ENCODE data around the gene PRR35.
A peak's percentile ranks its signal among the peaks of the same experiment; 100 is the strongest.
"Not testable (repeated sequence)": the region's sequence is repeated elsewhere in the genome, so short reads cannot be mapped to it uniquely, and the experiment has no call there.

Gene PRR35

DNA sequence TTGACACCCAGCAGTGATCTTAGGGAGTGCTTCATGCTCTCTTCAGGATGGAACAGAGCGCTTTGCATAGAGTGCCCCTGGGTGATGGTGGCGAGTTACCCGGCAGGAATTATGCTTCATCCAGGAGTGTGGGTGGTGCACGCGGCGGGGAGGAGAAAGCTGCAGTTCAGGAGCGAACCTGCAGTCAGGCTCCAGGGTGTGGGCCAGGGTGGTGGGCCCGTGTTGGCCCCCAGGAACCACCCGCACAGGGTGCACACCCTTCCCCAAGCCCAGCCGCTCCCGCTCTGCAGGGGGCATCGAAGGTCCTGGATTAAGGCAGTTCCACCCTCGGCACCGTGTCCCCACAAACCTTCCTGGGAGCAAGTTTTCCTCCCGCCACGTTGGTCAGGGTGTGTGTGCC, 33.6 kb downstream of the PRR35 start:
- DNase-seq (ENCODE audit: low read depth), result no peak

GRCh38 chr16:595094-595528, 34.9 kb downstream of the PRR35 start:
- no peak for DNase-seq (ENCODE audit: low read depth)

DNA sequence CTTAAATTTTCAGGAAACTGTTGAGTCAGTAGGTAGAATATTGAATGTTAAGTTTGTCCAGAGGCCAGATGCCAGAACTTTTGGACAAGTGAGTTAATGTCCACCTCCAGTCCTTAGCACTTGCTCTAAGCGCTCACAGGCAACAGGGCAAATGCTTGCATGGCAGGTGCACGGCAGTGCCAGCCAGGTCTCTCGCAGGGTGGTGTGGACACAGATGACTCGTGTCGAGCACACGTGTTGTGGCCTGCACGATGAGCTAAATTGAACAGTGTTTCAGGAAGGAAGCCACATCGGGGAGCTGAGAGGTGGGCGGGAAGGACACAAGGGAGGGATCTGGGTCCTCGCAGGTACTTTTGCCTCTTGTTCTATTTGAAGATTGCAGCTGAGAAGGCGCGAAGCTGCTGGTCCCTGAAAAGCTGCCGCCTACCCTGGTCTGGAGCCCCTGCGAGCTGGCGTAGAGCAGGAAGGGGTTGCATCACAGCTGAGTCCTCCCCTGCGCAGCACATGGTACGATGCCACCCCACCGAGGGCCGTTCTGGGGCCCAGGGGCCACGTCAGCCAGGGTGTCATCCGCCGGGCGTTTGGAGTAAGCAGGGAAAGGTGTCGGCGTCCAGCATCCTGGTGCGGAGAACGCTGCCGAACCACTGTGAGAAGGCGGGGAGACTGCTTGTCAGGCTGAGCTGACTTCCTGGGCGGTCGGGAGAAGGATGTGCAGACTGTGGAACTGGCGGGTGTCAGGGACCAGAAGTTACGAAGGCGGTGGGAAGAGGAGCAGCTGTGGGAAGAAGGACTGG, 35.9 kb downstream of the PRR35 start:
- DNase-seq (ENCODE audit: low read depth), result no peak

GRCh38 chr16:596736-597060, 36.5 kb downstream of the PRR35 start:
- DNase-seq (ENCODE audit: low read depth), result no peak

DNA sequence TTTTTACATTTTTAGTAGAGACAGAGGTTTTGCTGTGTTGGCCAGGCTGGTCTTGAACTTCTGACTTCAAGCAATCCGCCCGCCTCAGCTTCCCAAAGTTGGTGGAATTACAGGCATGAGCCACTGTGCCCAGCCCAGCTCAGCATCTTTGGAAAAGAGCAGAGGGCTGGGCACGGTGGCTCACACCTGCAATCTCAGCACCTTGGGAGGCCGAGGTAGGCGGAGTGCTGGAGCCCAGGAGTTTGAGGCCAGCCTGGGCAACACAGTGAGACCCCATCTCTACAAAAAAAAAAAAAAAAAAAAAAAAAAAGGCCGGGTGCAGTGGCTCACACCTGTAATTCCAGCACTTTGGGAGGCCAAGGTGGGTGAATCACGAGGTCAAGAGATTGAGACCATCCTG, 37.5 kb downstream of the PRR35 start:
- DNase-seq (ENCODE audit: low read depth), result not testable (repeated sequence)

DNA sequence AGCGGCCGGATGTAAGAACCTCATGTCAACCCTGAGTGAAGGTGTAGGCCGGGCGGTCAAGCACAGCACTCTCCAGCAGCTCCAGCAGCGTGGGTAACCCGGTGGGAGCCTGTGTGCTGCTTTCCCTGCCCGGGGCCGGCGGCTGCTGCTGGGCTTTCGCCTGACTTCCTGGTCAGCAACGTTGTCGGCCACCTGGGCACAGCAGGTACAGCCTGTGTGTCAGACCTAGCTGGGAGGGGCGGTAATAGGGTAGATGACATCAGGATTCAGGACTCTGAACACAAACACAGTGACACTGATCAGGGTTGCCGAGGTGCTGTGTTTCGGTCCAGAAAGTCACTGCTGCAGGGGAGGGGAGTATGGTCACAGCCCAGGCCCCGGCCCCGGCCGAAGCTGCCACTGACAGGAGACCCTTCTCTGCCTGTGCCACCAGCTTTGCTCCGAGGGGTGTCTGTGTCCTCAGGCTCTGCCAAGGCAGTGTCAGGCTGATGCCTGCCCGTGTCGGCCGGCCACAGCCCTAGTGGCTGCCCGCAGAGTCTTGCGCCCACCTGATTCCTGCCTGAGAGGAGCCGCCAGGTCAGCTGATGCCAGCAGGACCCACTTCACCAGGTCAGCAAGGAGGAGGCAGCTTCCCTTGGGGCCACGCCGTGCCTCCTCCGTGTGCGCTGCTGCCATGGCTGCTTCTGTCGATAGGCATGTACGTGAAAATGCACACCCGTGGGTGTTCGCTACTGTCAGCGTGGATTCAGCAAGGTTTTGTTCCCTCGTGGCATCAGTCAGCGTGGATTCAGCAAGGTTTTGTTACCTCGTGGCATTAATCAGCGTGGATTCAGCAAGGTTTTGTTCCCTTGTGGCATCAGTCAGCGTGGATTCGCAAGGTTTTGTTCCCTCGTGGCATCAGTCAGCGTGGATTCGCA, 38.9 kb downstream of the PRR35 start:
- DNase-seq (ENCODE audit: low read depth), result no peak

DNA sequence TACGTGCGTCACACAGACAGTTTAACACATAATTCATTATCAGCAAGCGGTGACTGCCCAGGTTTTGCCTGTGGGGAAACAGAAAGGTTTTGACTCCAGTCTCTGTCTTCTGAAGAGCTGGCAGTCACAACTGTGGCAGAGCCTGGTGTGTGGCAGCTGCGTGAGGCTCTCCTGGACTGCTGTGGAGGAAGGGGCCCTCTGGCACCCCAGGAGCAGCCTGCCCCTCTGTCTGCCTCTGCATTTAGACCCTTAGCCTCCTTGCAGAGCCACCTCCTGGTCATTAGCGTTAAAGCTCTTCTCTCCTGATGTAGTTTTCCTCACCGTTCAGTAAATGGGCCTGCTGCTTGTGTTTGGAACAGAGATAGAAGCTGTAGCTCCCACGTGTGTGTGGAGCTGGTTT, 40.6 kb downstream of the PRR35 start:
- DNase-seq (ENCODE audit: low read depth), result peak; percentile 20

GRCh38 chr16:603933-604332, 43.7 kb downstream of the PRR35 start:
- no peak for DNase-seq (ENCODE audit: low read depth)

GRCh38 chr16:606656-607307, 46.6 kb downstream of the PRR35 start:
- DNase-seq (ENCODE audit: low read depth), result no peak

- no peak for DNase-seq (ENCODE audit: low read depth)
These were observed 47.8 kb downstream of the PRR35 start for GRCh38 chr16:608019-608418.

DNA sequence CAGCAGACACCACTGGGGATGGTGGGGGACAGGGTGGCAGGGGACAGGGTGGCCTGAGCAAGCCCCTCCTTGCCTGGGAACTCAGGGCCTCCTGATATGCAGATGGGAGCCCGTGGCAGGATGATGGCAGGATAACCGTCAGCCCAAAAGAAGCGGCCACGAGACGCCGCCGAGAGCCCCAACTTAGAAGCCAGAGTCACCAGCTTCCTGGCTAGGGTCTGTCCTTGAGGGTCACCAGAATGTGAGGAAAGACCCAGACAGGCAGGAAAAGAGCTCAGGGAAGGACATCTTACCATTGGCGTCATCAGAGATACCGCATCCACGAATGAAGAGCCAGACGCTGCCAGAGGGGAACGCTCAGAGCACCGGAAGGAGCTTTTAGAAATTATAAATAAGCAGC, 49.1 kb downstream of the PRR35 start:
- DNase-seq (ENCODE audit: low read depth), result no peak

- no peak for DNase-seq (ENCODE audit: low read depth)
These were observed 49.8 kb downstream of the PRR35 start for GRCh38 chr16:609984-610383.

GRCh38 chr16:610513-611381, 50.6 kb downstream of the PRR35 start:
- DNase-seq (ENCODE audit: low read depth), result peak; percentile 35

GRCh38 chr16:615122-615521, 54.9 kb downstream of the PRR35 start:
- DNase-seq (ENCODE audit: low read depth), result no peak

All from EH (cell line).